Stimulated activated CD4-positive, alpha-beta T cell treated with anti-CD3 and anti-CD28 coated beads, TNF-alpha, amount 100 ng/mL, for 24 hours (primary cell): ENCODE data around the gene DNLZ.

ENCODE experiments used
- DNase-seq, 3 experiments: peaks; one replicate each; pipeline ENCODE4 v3.0.0-alpha.2; 2020; ENCODE audit warnings: low read depth in 3 of 3

The DNLZ gene

GRCh38 chr9:136316896-136317676, 46.5 kb downstream of the DNLZ start:
- DNase-seq = no peak

GRCh38 chr9:136316271-136316751, 47.2 kb downstream of the DNLZ start:
- no peak for DNase-seq

GRCh38 chr9:136314944-136315343, 48.6 kb downstream of the DNLZ start:
- DNase-seq = no peak

- DNase-seq = no peak
Measured at GRCh38 chr9:136314056-136314416, 49.5 kb downstream of the DNLZ start.

- no peak for DNase-seq
Measured at GRCh38 chr9:136313111-136314055, 50.2 kb downstream of the DNLZ start.

- peak in 1 of 3 experiments; percentile 40 for DNase-seq
Measured at GRCh38 chr9:136312436-136312835, 51.1 kb downstream of the DNLZ start.

- no peak for DNase-seq
Measured at GRCh38 chr9:136312009-136312375, 51.6 kb downstream of the DNLZ start.

- DNase-seq = no peak
Measured at GRCh38 chr9:136311051-136312008, 52.2 kb downstream of the DNLZ start.

- no peak for DNase-seq
Measured at GRCh38 chr9:136310273-136311030, 53.1 kb downstream of the DNLZ start.

GRCh38 chr9:136309806-136310220, 53.7 kb downstream of the DNLZ start:
- no peak for DNase-seq
